ENCODE measurements around the gene VPS8. TPM values are rescaled to one million over a fixed set of nuclear protein-coding genes. Genes with fewer than 3 reads are reported as not detected.

The VPS8 gene
- total and polyA plus RNA-seq, 9 of the 15 experiments (the other 6 are each of a cell fraction or from before 2014, with no cell fraction given), result 7.2 to 41.0 (median 28.3) TPM

DNA sequence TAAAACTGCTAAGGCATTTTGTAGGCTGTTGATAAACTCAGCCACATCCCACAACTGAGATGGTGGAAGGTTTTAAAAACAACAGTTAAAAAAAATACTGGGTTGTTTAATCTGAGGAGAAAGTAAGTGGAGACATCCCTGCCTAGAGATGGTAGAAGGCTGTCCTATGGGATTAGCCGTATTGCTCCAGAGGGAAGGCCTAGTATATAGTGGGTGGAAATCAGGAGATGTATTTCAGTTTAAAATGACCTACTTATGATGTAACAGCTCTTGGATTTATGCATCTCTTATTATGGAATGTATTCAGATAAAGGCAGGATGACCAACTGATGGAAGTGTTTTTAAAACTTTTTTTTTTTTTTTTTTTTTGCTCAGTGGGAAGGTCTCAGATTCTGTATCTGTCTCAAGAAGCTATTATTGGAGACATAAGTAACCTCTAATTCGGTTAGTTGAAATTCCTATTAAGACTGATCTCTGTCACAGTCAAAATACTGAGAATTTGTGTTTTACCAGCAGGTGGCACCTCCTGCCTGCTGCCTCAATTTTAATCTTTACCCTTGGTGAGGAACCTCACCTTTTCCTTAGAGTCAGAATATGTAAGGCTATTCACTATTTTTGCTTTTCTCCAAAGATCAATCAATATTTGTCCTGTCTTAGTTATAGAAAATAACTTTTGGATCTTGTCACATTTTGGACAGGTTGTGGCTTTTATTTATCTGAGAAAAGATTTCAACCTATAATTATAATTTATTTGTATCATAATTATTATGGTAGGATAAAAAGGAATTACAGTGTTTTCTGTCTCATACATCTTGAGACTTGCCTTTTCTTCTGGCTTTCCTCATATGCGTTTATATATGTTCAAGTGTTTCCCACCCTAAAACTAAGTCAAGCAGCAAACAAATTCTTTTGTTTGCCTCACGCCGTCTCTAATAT is 63.0 kb downstream of the VPS8 start:
- BruUV-seq (replicated peaks), result no TSS peak
- no peaks in the 10 kb centered on the region for H3K9me1 ChIP-seq (ENCODE audit: control insufficient read depth, insufficient read depth, low read length)
- H2AFZ ChIP-seq (ENCODE audit: low read depth, low read length), result no peak overlapping the region
- no peak overlapping the region for H3K4me3 ChIP-seq
- H3K79me2 ChIP-seq (ENCODE audit: control insufficient read depth, insufficient read depth, low read length), result no peaks in the 10 kb centered on the region
- ChIA-PET CTCF (ENCODE audit: low intra/inter-chr PET ratio) (interaction anchor here (0.6 to 3.3 kb wide), 9 partner anchors 10 to 681 kb away, joined by 3 to 25 read pairs (median 6); no protein-coding TSS in a partner anchor), POLR2A (no interaction called here)
- no peak overlapping the region for H3K4me2 ChIP-seq (ENCODE audit: insufficient read depth, low read length)
- no peaks in the 10 kb centered on the region for H3K9me3 ChIP-seq (replicated peaks; ENCODE audit: control insufficient read depth, insufficient read depth, low read depth, low read length)
- in situ Hi-C loops (cut with MboI), result no loop called here
- no peaks in the 10 kb centered on the region for H3K27me3 ChIP-seq (ENCODE audit: control insufficient read depth in 2 of 2, insufficient read depth in 2 of 2, low read length in 2 of 2)
- H3K36me3 ChIP-seq (ENCODE audit: control insufficient read depth, insufficient read depth, low read length), result peaks cover 21% of the 10 kb centered on the region
- no peaks in the 10 kb centered on the region for H4K20me1 ChIP-seq (replicated peaks; ENCODE audit: control insufficient read depth, insufficient read depth, low read length)
- peak; percentile 92 for FAIRE-seq
- no peak overlapping the region for H3K9ac ChIP-seq (ENCODE audit: insufficient read depth in 1 of 2, low read depth in 2 of 2, low read length in 2 of 2)
- H3K4me1 ChIP-seq (replicated peaks in 1 of 2; ENCODE audit: control insufficient read depth in 2 of 2, insufficient read depth in 2 of 2, low read length in 2 of 2), result no peaks in the 10 kb centered on the region
- intact Hi-C loops (cut with micrococcal nuclease), result loop anchor here (1.0 to 5.0 kb wide), 5 partner anchors 197 to 434 kb away; no protein-coding TSS in a partner anchor
- WGBS (ENCODE audit: insufficient coverage, low coverage, missing lambda C conversion rate), result 45% methylated on average over 5 of the region's 5 CpGs
- ATAC-seq, result peak; percentile 78
- no peak overlapping the region for H3K27ac ChIP-seq (ENCODE audit: extremely low read depth, low read depth, low read length)
- peak; percentile 17 to 50 (median 34) for DNase-seq (ENCODE audit: extremely low read depth in 1 of 4, low spot score in 3 of 4)
- no peak for TF ChIP-seq ZNF12 (CRISPR knock-in tag; IDR thresholded peaks at IDR 0.05)
- TF ChIP-seq FIP1L1 (IDR thresholded peaks at IDR 0.05; ENCODE audit: low read depth, low read length, poor library complexity, severe bottlenecking), result no peak
- no peak for TF ChIP-seq DACH1 (IDR thresholded peaks at IDR 0.05; ENCODE audit: partially characterized antibody)
- TF ChIP-seq, protein P1, sequence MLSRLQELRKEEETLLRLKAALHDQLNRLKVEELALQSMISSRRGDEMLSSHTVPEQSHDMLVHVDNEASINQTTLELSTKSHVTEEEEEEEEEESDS (CRISPR knock-in tag; IDR thresholded peaks at IDR 0.05), result no peak
- TF ChIP-seq CBX2 (IDR thresholded peaks at IDR 0.05; ENCODE audit: insufficient read depth, low read length, poor library complexity, severe bottlenecking), result no peak
- TF ChIP-seq, protein P2, sequence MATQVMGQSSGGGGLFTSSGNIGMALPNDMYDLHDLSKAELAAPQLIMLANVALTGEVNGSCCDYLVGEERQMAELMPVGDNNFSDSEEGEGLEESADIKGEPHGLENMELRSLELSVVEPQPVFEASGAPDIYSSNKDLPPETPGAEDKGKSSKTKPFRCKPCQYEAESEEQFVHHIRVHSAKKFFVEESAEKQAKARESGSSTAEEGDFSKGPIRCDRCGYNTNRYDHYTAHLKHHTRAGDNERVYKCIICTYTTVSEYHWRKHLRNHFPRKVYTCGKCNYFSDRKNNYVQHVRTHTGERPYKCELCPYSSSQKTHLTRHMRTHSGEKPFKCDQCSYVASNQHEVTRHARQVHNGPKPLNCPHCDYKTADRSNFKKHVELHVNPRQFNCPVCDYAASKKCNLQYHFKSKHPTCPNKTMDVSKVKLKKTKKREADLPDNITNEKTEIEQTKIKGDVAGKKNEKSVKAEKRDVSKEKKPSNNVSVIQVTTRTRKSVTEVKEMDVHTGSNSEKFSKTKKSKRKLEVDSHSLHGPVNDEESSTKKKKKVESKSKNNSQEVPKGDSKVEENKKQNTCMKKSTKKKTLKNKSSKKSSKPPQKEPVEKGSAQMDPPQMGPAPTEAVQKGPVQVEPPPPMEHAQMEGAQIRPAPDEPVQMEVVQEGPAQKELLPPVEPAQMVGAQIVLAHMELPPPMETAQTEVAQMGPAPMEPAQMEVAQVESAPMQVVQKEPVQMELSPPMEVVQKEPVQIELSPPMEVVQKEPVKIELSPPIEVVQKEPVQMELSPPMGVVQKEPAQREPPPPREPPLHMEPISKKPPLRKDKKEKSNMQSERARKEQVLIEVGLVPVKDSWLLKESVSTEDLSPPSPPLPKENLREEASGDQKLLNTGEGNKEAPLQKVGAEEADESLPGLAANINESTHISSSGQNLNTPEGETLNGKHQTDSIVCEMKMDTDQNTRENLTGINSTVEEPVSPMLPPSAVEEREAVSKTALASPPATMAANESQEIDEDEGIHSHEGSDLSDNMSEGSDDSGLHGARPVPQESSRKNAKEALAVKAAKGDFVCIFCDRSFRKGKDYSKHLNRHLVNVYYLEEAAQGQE (IDR thresholded peaks at IDR 0.05; ENCODE audit: borderline replicate concordance), result peak; percentile 80; the same call in 1 of the 2 replicates
- TF ChIP-seq, protein P2 (CRISPR knock-in tag; IDR thresholded peaks at IDR 0.05; ENCODE audit: low read depth), result no peak
- no peak for TF ChIP-seq CBX5 (IDR thresholded peaks at IDR 0.05; ENCODE audit: borderline replicate concordance, low read depth)
- no peak for TF ChIP-seq CCAR2 (IDR thresholded peaks at IDR 0.05; ENCODE audit: low read depth, low read length)
- TF ChIP-seq SLC30A9 (CRISPR knock-in tag; IDR thresholded peaks at IDR 0.05), result no peak
- no peak for TF ChIP-seq PHF21A (IDR thresholded peaks at IDR 0.05; ENCODE audit: borderline replicate concordance, low read depth)
- peak; percentile 72; the same call in 1 of the 2 replicates for TF ChIP-seq SMC3 (conservative IDR thresholded peaks at IDR 0.05; ENCODE audit: insufficient read depth, low read depth, low read length)
- TF ChIP-seq, protein P3, sequence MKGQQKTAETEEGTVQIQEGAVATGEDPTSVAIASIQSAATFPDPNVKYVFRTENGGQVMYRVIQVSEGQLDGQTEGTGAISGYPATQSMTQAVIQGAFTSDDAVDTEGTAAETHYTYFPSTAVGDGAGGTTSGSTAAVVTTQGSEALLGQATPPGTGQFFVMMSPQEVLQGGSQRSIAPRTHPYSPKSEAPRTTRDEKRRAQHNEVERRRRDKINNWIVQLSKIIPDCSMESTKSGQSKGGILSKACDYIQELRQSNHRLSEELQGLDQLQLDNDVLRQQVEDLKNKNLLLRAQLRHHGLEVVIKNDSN (CRISPR knock-in tag; IDR thresholded peaks at IDR 0.05), result no peak

Data from K562 (cell line).